Measurements from ENCODE around the gene FSTL4.

- TF ChIP-seq CTCF (optimal IDR thresholded peaks at IDR 0.05 in 1 of 3, IDR thresholded peaks at IDR 0.05 in 1 of 3, conservative IDR thresholded peaks at IDR 0.05 in 1 of 3; ENCODE audit: extremely low read depth in 1 of 3, insufficient read depth in 2 of 3, low read length in 3 of 3) (no peak), EZH2 (IDR thresholded peaks at IDR 0.05; ENCODE audit: low read length) (no peak)
Observed at GRCh38 chr5:133475986-133476385, 136.4 kb downstream of the FSTL4 start.

Data from keratinocyte (primary cell).